CD4-positive, alpha-beta T cell treated with Interleukin-21 for 1 hour (primary cell): Measurements from ENCODE around the gene ZBTB20.
A peak's percentile ranks its signal among the peaks of the same experiment; 100 is the strongest.

ENCODE experiments used
- DNase-seq: peaks from one replicate; pipeline ENCODE4 v3.0.0-alpha.2; 2020

ZBTB20 gene

DNA sequence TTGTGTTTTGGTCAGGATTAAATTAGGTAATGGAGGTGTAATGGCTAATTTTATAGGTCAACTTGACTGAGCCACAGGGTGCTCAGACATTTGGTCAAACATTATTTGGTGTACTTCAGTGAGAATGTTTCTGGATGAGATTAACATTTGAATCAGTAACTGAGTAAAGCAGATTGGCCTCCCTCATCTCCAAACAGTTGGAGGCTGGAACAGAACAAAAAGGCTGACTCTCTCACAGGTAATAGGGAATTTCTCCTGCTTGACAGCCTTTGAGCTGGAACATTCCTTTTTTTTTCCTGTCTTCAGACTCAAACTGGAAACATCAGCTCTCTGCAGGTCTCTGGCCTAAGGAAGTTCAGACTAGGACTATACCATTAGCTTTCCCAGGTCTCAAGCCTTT lies 280.7 kb downstream of the ZBTB20 start:
- no peak for DNase-seq

DNA sequence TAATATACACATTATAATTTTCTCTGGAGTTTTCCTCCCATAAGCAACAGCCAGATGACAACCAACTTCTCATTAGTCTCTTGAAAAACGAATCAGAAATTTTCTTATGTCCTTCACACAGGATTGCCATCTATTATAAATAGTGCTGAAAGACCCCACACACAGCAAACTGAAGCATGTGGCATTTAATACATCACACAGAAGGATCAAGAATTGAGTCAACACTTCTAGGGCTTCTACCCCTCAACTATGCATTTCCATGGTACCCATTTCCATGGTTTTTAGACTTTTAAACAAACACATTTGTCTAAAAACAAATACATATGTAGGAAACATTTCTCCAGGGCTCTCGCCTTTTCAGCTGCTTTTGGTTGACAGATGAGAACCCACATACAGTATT lies 282.1 kb downstream of the ZBTB20 start:
- no peak for DNase-seq

DNA sequence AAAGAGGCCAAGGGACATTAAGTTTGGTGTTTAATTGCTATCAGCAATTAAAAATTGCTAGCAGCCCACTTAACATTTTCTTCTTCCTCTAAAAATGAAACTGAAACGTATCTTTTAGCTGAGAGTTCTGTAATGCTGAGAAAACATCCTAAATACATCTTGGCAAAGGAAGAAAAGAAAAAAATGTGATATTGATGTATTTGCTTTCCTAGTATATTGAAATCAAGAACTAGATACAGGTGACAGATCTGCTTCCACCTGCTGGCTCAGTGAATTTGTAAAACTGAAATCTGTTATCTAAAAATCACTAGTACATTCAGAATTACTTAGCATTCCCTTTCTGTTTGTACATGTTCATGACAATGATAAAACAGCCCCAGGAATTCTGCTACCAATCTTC lies 283.2 kb downstream of the ZBTB20 start:
- no peak for DNase-seq

DNA sequence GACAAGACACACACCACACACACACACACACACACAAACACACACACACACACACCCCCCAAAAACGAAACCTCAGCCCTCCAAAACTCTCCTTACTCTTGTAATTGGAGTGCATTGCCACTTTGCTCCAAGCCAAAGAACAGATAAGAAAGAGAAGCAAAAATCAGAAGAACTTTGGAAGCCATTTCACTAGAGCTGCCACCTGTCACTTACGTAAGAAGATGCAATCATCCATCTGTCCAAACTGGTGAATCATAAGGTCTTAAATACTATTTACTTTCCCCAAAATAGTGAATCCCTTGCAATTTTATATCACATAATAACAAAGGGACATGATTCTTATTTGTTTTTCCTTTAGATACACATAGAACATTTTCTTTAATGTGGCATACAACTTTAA lies 285.4 kb downstream of the ZBTB20 start:
- no peak for DNase-seq

DNA sequence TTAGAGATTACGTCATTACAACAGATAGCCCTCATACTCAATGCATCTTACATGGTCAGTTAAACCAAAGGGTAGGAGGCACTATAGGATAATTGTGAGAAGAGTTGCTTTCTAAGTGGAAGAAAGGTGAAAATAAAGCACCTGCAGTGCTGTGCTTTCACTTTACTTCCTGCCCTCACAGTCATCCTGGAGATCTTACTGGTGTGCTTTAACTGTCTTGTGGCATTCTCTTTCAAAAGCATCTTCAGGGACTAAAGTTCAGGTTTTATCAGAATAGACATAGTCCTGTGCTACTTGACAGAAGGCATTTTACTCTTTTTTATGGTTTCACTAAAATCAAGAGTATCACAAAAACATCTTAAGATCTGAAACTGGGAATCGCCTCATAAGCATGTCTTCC lies 286.6 kb downstream of the ZBTB20 start:
- DNase-seq: no peak

DNA sequence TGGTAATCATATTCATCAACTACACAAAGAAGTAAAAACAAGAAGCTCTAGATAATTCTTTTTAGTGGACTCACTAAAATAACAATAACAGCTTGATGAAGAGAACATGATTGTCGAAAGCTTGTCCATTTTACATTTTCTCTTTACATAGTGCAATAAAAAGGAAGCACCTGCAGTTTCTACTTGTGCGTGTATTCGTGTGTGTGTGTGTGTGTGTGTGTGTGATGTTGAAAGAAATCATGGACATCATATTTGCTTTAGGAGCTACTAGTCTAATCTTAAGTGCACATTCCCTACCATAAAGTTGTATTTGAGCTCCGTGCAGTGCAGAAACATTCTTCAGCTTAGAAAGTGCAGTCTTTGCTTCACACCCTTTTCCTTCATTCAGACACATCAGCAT lies 288.8 kb downstream of the ZBTB20 start:
- no peak for DNase-seq

DNA sequence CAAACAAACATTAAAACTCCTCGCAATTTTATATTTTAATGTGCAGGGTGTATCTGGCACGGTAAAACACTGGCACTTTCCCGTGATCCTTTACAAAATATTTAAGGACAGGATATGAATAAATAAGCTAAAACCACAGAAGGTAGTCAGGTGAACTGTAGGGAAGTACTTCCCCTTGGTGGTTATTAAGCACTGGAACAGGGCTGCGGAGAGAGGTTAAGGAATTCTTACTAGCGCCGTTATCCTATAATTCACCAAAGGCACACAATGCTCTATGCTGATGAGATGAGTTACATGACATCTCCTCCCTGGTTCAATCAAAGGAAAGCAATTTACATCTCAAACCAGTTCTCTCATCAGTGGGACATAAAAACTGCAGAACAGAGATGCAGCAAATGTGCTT lies 289.8 kb downstream of the ZBTB20 start:
- DNase-seq: no peak

DNA sequence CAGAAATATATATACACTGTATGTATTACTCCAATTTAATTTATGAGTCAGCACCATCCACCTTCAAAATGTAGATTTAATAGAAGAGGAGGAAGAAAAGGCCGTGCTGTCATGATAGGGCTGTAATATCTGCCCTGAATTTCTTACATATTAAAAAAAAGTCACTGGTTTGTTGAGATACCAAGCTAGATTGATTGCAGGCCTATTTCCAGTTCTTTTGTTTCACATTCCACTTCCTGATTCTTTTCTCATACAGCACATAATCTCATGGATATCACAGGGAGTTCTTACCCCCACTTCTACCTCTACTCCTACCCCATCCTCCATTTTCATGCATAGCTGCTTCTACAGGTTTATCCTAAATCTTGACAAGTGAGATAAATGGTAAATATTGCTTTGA lies 290.3 kb downstream of the ZBTB20 start:
- no peak for DNase-seq

DNA sequence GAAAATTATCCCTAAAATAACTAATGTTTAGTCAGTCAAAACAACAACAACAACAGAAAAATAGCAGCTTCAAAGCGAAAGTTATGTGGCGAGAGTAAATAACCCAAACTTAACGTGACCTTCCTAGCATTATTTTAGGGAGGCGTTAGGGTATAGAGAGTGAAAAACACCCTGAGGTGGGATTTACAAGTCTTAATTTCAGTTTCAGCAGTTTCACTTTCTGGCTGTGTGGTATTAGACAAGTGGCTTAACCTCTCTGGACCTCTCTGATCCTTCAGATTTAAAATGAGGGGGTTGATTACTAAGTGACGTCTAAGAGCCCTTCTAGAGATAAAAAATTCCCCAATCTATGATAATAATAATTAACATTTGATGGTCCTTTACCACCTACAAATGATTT lies 291.2 kb downstream of the ZBTB20 start:
- no peak for DNase-seq

DNA sequence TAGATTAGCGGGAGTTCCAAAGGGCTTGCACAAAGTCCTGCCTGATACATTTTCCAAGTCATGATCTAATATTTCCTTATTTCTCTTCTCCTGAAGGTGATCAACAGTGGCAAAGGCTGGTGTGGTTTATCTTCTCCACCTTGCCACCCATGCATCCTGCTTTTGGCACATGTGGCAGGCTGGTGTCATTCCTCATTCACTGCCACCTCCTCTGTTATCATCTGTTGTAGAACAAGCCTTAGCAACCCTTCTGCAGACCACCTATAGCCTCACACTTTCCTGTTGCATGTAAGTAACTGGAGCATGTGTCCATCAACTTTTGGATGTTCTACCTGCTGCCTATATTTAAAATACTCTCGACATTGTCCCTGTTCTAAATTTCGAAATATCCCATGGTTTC lies 294.1 kb downstream of the ZBTB20 start:
- no peak for DNase-seq

DNA sequence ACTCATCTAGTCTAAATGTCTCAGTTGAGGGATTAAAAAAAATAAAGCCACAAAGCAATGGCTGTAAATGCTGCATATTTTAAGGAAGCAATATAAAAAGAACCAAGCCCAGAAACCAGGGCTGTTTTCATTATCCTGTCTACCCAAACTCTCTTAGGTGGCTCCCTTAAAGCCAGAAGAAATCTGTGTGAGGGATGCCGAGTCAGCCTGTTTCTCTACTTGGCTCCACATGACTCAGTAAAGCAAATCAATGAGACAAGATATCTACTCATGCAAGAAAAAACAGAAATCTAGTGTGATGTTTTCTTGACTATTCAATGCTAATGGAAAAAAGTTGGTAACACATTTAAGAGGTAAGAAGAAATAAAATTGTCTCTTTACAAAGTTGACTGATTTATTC lies 296.2 kb downstream of the ZBTB20 start:
- DNase-seq: no peak

DNA sequence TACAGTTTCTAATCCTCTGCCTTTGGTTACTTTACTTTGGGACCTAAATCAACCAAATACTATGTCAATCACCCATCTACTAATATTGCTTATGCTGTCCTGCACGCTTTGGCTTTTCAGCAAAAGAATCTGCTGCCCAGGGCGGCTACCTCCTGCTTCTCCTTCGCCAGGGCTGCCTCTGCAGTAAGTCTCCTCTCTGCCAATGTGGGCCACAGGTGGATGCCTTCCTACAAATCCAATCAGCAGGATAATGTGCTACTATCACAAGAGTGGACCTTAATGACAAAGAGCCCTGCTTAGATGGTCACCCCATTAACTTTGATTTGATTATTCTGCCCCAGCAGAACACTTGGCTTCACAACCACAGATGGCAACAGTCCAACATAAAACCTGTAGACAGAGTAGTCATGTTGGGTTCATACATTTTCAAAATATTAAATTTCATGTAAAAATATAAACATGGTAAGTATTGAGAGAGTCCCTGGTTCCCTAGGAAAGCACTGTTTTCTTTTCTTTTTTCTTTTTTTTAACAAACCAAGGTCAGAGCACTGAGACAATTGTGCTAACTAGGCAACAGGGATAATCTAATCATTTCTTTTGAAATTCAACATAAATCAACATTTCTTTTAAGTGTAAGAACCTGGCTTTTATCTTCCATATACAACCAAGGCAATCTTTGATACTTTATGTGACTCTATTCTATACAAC lies 298.3 kb downstream of the ZBTB20 start:
- DNase-seq: no peak

DNA sequence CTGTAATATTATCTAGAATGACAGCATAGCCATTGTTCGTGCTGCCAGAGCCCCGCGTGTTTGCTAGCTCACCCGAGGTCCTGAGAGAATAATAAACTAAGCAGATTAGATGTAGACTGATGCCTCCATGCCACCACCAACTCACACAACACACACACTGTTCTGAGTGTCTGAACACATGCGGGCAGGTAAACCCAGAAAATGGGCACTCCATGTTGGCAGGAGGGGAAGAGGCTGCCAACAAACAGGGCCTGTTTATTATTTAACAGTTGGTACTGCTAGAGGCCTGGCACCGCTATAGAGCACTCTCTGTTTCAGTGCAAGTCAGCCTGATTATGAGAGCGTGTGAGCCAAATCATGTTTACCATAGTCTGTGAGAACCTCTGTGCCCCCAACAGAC lies 299.0 kb downstream of the ZBTB20 start:
- no peak for DNase-seq

DNA sequence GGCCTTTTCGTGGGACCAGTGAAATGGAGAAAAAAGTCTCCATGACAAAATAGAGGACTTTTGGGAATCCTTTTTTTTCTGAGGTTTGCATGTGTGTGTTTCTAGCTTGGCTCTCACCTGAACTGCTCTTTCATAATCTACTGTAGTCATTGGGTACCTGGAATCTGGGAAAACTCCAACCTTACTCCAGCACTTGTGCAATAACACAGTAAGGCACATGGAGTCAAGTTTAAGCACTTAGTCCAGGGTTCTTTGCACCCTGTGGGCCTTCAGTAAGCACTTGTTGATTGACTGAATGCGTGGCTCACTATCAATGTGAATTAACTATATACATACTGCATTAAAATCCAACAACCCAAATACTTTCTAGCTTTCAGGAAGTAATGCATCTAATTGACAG lies 299.5 kb downstream of the ZBTB20 start:
- no peak for DNase-seq

DNA sequence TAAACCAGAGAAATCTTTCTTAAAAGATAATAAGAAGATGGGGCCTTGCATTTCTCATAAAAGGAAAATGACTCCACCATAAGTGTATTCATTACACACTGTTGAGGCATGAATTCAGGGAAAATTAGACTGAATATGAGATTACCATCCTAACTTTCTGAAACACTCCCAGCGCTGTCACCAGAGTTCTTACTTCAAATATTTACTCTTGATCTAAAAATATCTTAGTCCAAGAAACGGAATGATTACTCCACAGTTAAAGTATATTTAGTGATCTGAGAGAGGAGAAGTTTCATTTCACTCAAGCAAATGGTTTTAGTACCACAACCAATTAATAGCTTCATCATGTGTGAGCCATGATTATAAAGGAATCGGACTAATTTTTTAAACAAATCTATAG lies 300.3 kb downstream of the ZBTB20 start:
- no peak for DNase-seq

DNA sequence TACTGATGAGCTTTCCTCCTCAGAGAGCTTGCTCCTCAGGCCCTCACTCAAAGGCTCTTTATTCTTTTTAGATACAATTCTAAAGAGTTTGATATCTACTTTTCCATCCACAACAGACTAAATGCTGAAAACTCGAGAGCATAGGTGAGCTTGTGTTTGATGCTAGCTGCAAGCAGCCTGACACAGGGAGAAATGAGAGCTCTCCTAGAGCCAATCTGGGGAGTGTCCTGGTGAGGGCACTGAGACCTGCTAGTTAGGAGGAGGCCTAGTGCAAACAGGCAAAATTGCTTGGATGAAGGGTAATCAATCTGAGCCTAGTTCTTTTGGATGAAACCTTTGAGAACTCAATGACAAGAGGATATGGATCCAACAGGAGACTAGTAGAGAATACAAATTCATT lies 300.8 kb downstream of the ZBTB20 start:
- no peak for DNase-seq

DNA sequence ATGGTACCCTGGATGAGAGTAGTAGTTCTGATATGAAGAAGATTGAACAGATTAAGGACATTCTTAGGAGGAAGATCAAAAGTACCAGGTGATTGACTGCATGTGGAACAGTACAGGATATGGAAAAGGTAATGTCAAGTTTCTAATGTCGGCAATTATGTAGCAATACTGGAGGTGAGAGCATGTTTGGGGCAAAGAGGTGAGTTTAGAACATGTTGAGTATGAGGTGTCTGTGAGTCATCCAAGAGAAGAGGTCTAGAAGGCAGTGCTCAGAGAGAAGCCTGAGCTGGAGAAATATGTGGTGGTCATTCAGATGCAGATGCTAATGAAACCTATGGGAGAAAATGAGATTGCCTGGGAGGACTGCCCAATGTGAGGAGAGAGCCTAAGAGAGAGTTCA lies 305.6 kb downstream of the ZBTB20 start:
- no peak for DNase-seq

DNA sequence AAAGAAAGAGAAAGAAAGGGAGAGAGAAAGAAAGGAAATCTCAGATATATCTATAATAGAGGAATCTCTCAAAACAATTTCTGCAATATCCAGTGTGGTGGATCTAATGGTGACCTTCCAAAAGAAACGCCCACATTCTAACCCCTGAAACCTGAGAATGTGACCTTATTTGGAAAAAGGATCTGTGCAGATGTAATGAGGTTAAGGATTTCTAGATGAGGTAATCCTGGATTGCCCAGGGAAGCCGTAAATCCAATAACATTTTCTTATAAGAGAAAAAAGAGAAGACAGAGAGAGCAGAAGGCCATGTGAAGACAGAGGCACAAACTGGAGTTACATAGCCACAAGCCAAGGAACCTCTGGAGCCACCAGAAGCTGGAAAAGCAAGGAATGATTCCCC lies 307.6 kb downstream of the ZBTB20 start:
- DNase-seq: no peak

DNA sequence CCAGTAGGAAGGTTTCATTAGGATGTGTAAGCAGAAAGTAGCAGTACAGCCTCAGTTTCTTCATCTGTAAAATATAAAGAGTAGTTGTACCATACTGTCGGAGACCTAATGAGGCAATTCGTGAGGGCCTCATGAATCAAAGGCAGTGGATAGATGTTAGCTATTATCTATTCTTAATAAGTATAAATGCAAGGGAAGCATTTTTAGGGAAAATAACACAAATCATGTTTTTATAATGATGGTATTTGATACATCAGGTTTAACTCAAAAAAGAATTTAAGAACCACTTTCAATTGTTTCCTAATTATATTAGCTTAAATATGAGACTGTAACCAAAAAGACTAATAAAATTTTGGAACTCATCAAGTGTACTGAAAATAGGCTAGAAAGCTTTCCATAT lies 309.1 kb downstream of the ZBTB20 start:
- no peak for DNase-seq

DNA sequence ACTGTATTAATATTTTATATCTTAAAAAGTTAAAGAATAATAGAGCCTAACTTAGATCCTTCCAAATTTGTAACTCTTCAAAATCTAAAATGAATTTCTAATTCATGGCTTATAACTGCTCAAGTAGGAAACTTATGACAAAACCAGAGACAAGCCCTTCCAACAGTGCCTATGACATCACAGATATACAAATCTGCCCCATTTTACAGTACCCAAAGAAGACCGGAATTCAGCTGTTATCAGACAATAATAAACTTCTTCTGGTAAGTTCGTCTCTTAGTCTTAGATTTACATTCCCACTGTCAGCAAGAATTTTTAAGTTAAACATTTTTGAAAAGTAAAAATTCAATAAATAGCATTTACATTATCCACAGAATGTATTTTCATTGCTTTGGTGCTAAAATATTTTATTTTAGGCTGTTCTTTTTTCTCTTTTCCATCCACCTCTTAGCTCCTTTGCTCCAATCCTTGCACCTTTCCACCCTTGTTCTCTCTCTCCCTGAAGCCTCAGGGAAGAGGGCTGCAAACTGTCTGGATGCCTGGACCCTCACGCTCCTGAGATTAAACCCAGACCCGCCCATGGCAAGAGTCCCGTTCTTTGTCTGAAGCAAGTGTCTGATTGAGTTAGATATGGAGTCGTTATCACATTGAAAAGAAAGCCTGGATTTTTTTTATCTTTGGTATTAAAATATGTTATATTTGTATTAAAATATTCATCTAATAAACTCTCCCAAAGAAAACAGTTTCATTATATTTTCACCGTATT lies 312.7 kb downstream of the ZBTB20 start:
- no peak for DNase-seq

DNA sequence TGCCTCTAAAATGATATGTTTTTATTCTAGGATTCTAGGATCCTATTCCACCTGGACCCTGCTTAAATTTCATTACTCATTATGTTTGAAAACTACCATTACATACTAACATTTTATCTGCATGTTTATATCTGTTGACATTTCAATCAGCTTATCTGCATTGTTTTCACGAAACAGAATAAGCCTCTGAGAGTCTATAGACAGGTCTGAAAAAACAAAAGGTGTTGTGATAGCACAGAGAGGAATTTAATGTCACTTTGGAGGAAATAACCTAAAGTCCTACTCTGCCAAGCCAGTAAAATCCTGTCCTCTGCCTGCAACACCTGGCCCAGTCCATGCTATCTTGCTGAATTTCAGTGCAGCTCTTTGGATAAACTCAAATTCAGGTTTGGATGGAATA lies 315.2 kb downstream of the ZBTB20 start:
- DNase-seq: no peak

DNA sequence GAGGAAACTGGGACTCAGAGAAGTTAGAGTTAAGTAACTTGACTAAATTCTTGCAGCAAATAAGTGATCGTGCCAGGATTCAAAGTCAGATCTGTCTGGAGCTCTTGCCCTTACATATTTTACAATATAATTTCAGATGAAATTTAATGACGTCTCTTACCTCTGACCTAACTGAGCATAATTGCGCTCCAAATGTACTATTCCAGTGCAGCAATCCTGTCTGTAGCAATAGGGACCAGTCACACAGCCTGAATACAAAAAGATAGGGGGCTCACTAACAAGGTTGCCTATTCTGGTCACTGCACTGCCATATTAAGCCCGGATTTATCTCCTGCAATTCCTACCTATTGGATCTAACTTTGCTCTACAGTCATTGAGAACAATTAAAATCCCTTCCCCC lies 316.4 kb downstream of the ZBTB20 start:
- no peak for DNase-seq

DNA sequence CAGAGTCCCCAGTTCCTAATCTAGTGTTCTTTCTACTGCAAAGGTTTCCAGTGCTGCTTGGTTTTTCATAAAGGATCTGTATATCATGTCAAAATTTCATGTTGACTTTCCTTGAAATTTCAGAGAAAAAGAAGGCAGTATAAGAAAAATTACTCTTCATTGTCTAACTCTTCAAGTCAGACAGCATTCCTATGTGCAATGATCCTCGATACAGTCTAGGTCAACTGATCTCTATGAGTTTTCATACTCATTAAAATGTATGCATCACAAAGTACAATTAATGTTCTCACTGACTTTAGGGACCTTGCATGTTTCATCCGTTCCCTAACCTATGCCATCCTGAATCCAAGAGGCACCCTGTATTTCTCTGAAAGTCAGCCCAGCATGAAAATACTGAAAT lies 317.3 kb downstream of the ZBTB20 start:
- no peak for DNase-seq

DNA sequence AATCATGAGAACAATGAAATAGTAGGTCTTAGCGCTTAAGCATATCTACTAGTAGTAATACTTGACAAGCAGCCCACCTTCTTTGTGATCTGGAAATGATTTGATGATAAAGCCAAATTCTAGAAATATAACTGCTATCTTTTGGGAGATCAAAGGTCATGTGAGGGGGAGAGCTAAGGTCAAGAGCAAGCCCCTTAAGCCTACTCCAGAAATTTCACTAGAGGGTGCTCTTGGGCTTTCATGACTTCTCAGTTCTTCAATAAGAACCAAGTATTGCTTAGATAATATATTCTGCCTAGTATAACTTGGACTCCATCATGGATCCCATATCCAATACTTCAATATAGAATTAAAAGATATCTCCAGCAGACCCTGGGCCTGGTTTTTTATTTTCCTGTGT lies 319.6 kb downstream of the ZBTB20 start:
- peak; percentile 30 for DNase-seq

DNA sequence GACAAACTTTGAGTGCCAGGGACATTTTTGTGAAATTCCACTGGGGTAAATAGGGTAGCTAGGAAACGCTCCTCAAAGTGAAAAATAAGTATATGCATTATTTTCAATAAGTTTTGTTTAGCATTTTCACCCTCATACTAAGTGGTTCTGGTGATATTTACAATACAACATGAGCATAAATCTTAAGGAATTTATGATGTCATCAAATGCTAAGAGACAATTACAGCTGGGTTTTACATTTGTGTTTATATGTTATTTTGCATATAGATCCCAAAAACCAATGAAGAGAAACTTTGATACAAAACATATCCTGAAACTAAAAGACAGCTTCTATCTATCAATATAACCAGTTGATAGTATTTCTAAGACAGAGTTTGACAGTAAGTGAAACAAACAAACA lies 323.1 kb downstream of the ZBTB20 start:
- no peak for DNase-seq
